ENCODE data around the gene UGT2A3.

DNA sequence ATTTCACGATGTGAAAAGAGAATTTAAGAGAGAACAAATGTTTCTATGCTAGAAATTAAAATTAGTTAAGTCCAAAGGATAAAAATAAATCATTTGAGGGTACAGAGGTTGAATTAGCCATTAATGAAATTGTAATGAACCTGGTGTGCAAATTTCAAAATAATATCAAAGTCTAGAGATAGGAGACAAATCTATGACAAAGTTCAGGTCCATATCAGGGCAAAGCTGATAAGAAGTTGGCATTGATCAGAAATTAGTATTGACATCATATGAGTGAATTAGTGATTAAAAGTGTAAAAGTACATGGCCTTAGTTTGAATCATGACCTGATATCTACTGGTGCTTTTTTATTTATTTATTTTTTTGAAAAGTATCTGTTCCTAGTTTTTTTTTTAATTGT, 33.8 kb upstream of the UGT2A3 start:
- TF ChIP-seq EZH2phosphoT487 (IDR thresholded peaks at IDR 0.05; ENCODE audit: borderline replicate concordance, low read depth, low read length) (no peak), CTCF (conservative IDR thresholded peaks at IDR 0.05; ENCODE audit: low read length) (no peak)

All from OCI-LY7 (cell line).